Measurements from ENCODE around the gene ADAM10. TPM values are rescaled to one million over a fixed set of nuclear protein-coding genes. Genes with fewer than 3 reads are reported as not detected.

The ADAM10 gene
- total RNA-seq, 4 donors from 2014 or later = 51.6 to 111 (median 63.3) TPM

- DNase-seq (ENCODE audit: low spot score) (no peak), ATAC-seq (ENCODE audit: low FRiP score) (no peak)
- TF ChIP-seq CTCF (IDR thresholded peaks at IDR 0.05) = no peak
These were observed 193.5 kb downstream of the ADAM10 start for GRCh38 chr15:58556028-58556361.

GRCh38 chr15:58555162-58556027 lies 194.1 kb downstream of the ADAM10 start:
- DNase-seq (ENCODE audit: low spot score) = no peak
- ATAC-seq (ENCODE audit: low FRiP score) = no peak
- TF ChIP-seq CTCF (IDR thresholded peaks at IDR 0.05) = no peak

- no peak for TF ChIP-seq CTCF (IDR thresholded peaks at IDR 0.05)
- ATAC-seq (ENCODE audit: low FRiP score) (no peak), DNase-seq (ENCODE audit: low spot score) (no peak)
These were observed 194.7 kb downstream of the ADAM10 start for GRCh38 chr15:58554758-58555157.

- TF ChIP-seq CTCF (IDR thresholded peaks at IDR 0.05) = no peak
- DNase-seq (ENCODE audit: low spot score) = no peak
- ATAC-seq (ENCODE audit: low FRiP score) = no peak
These were observed 196.1 kb downstream of the ADAM10 start for GRCh38 chr15:58553365-58553918.

GRCh38 chr15:58552505-58553364 lies 196.8 kb downstream of the ADAM10 start:
- DNase-seq (ENCODE audit: low spot score) = no peak
- no peak for TF ChIP-seq CTCF (IDR thresholded peaks at IDR 0.05)
- ATAC-seq (ENCODE audit: low FRiP score) = peak; percentile 4

- ATAC-seq (ENCODE audit: low FRiP score) = peak; percentile 73
- TF ChIP-seq CTCF (IDR thresholded peaks at IDR 0.05) = no peak
- no peak for DNase-seq (ENCODE audit: low spot score)
These were observed 197.6 kb downstream of the ADAM10 start for GRCh38 chr15:58551764-58552504.
